ENCODE measurements around the gene COL8A1.

GRCh38 chr3:99614768-99615167 is 23.6 kb upstream of the COL8A1 start:
- TF ChIP-seq CTCF (IDR thresholded peaks at IDR 0.05; ENCODE audit: poor library complexity) (no peak), EZH2phosphoT487 (IDR thresholded peaks at IDR 0.05; ENCODE audit: low read depth, severe bottlenecking, unreplicated experiment) (no peak)
